DND-41 (cell line): ENCODE measurements around the gene ZDHHC12.

ENCODE experiments used
- CTCF ChIP-seq: IDR thresholded peaks from 2 replicates; pipeline ENCODE4 v1.5.1; 2012; ENCODE audit warnings: borderline replicate concordance, low read length, moderate library complexity, mild to moderate bottlenecking; ENCODE audit not compliant: poor library complexity, severe bottlenecking; ENCODE audit errors: extremely low read depth
- EZH2 ChIP-seq: IDR thresholded peaks from 3 replicates; pipeline ENCODE4 v1.6.1; 2012; ENCODE audit warnings: borderline replicate concordance, low read depth, mild to moderate bottlenecking, moderate library complexity, low read length, inconsistent platforms; ENCODE audit not compliant: severe bottlenecking

GRCh38 chr9:128733256-128733655 is 9.3 kb upstream of the ZDHHC12 start:
- TF ChIP-seq EZH2 (no peak), CTCF (peak; percentile 24)
